GM12892 (cell line): ENCODE results near the gene COL23A1.

ENCODE experiments used
- DNase-seq: peaks from one replicate; pipeline ENCODE4 v3.0.0; 2011; ENCODE audit not compliant: insufficient read length
- FAIRE-seq: peaks from 2 replicates; lab custom pipeline; 2011; peaks lifted over from hg19 to GRCh38; lab: Jason Lieb, UNC
- POLR2A ChIP-seq: IDR thresholded peaks from 2 replicates; pipeline ENCODE4 v1.6.1; 2011; ENCODE audit warnings: low read depth, low read length, control low read depth
- POLR2AphosphoS5 ChIP-seq: IDR thresholded peaks from 2 replicates; pipeline ENCODE4 v1.6.1; 2011; ENCODE audit warnings: low read depth, low read length, control low read depth
- TAF1 ChIP-seq: IDR thresholded peaks from 2 replicates; pipeline ENCODE4 v1.6.1; 2011; ENCODE audit warnings: low read depth, mild to moderate bottlenecking, control low read depth, low read length, borderline replicate concordance

The COL23A1 gene

DNA sequence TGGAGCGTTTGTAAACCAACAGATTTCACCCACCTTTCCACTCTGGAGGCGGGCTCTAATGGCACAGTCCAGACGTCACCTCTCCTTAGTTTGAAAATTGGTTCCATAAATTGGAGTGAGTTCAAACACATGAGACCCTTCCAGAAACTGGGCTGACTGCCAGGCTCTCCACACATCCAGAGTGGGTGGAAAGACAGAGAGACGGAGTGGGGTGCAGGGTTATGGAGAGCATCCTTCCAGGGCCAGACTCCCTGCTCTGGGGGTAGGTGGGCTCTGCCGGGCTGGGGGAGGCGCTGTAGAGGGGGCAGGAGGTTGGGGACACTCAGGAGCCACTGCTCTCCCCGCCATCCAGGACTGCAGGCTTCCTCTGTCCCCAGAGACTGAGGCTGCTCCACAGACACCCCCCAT is 252.9 kb downstream of the COL23A1 start:
- no peak for TF ChIP-seq POLR2A
- TF ChIP-seq TAF1 = no peak
- TF ChIP-seq POLR2AphosphoS5 = no peak
- no peak for FAIRE-seq

DNA sequence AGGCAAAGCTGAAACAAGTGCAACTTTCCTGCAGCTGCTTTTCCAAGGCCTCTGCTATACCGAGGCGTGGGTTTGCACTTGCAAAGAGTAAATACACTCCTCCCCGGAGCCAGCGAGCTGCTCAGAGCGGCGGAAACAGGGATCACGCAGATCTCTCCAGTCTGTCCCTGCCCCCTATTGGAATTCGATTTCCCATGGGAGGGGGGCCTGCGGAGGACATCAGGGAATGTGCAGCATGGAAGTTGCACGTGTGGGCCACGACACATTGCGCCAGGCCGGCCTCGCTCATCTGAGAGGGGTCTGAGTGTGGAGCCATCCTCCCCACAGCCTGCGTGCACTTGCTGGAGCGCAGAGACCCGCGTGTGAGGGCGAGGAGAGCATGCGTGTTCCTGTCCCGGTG is 253.3 kb downstream of the COL23A1 start:
- FAIRE-seq = no peak
- no peak for TF ChIP-seq POLR2AphosphoS5
- TF ChIP-seq TAF1 = no peak
- no peak for TF ChIP-seq POLR2A

More for the DNA sequence above, 252.9 kb downstream of the COL23A1 start:
- no peak for DNase-seq

DNA sequence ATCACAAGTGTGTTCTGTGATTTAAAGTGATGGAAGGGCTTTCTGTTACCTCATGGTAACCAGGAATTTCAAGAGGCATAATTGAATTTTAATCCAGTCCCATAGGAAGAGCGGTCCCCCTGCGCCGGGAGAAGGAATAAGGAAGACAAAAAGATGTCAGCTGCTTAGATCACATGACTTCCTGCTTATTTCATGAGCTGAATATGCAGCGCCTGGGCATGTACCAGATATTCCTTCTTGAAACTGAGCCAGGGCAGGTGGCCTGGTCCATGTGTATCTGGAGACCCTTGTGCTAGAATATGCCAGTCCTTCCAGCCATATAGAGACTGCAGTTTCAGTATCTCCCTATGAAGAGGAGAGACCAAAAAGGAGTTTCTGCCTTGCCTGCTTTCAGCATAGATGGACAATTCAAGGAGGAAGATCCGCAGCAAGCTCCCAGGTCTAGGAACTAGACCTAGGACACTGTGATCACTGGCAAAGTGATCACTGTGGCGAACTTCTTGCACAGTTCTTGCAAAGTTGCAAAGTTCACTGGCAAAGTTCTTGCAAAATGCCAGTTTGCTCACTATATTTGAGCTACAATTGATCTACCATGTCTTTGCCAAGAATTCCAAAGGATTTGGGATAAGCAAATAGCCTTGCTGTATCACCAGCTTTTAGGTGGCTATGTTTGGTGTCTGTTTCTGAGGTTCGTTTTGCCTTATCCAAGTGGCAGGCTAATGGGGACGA is 254.7 kb downstream of the COL23A1 start:
- no peak for DNase-seq
- FAIRE-seq = no peak
- TF ChIP-seq POLR2A = no peak
- TF ChIP-seq POLR2AphosphoS5 = no peak
- TF ChIP-seq TAF1 = no peak

More for the DNA sequence above, 253.3 kb downstream of the COL23A1 start:
- DNase-seq = no peak

DNA sequence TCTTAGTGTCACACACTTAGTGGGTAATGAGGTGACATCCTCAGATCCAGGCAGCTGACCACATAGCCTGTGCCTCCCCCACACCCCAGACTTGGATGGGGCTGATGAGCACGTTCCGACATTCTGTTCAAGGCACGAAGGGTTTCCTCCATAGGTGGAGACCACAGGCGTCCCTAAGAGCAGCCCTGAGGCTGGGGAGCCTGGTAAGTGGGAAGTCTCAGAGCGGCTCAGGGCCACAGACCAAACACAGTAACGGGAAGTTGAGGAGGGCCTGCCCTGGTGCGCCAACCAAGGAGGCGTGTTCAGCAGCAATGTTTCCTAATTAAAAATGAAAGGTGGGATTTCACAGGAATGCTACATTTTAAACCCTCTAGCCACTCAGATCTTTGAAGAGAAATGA is 255.3 kb downstream of the COL23A1 start:
- no peak for DNase-seq
- FAIRE-seq = no peak
- TF ChIP-seq POLR2AphosphoS5 (no peak), TAF1 (no peak), POLR2A (no peak)

DNA sequence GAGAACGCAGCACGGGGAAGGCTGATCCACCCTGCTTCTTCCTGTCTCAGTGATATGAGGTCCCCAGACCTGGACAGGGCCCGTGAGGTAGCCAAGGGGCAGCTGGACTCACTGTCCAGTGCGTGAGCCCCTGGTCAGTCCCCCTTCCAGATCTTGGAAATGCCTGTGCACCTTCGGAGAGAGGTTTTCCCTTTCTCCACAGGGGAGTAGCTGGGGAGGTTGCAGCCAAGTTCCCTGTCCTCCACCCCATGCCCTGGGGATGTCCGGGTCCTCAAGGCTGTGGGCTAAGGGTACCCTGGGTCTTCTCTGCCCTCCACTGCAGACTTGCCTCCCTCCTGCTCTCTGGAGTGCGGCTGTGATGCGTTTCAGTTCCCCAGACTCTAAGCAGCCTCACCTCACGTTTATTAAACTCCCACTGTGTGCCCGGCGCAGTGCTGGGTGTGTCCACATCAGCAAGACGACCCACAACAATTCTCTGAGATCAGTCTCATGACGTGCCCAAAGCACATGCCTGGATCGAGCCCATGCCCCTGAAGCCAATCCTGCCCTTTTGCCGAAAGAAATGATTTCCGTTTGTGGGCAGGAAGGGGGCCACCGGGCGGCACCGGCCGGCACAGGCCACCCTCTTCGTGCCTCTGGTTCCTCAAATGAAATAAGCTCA is 256.2 kb downstream of the COL23A1 start:
- FAIRE-seq = no peak
- no peak for DNase-seq
- TF ChIP-seq TAF1 = no peak
- no peak for TF ChIP-seq POLR2AphosphoS5
- TF ChIP-seq POLR2A = no peak

DNA sequence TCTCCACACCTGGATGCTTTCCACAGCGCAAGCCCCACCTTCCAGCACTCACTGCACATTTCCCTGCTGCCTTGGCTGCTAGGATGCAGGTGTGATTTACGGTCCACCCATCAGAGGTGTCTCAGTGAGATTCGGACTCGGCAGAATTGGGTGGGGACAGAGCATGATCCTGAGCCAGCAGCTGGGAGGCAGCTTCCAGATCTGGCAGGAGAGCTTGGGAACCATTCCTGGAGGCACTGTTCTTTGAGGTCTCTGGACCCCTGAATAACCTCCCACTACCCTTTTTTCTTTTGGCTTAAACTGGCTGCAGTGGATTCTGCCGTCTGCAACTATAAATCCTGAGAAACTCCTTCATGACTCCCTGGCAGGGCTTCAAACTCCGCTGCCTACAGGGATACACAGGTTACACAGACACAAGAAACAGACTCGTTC is 258.0 kb downstream of the COL23A1 start:
- TF ChIP-seq POLR2A = no peak
- TF ChIP-seq TAF1 = no peak
- no peak for TF ChIP-seq POLR2AphosphoS5
- DNase-seq = no peak
- no peak for FAIRE-seq

DNA sequence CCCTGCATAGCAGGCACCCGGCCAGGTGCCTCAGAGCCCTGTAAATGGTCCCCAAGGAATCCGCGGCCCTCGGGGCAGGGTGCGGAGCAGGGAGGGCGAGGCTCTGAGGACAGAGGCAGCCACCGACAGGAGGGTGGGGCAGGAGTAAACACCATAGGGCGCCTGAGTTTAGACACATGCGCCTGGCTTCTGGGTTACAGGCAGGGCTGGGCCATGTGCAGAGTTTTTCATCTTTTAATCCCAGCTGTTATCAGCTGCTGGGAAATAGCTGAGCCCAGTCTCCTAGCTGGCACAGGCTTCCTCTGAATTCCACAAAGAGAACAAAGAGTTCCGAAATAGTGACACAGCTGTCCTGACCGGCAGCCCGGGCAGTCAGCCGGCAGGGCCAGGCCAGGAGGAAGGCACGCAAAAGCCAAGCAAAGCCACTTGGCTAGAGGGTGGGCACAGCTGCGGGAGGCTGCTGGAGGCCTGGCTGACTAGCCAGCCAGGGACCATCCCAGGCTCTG is 258.6 kb downstream of the COL23A1 start:
- TF ChIP-seq POLR2AphosphoS5 (no peak), TAF1 (no peak), POLR2A (no peak)
- FAIRE-seq (no peak), DNase-seq (no peak)

DNA sequence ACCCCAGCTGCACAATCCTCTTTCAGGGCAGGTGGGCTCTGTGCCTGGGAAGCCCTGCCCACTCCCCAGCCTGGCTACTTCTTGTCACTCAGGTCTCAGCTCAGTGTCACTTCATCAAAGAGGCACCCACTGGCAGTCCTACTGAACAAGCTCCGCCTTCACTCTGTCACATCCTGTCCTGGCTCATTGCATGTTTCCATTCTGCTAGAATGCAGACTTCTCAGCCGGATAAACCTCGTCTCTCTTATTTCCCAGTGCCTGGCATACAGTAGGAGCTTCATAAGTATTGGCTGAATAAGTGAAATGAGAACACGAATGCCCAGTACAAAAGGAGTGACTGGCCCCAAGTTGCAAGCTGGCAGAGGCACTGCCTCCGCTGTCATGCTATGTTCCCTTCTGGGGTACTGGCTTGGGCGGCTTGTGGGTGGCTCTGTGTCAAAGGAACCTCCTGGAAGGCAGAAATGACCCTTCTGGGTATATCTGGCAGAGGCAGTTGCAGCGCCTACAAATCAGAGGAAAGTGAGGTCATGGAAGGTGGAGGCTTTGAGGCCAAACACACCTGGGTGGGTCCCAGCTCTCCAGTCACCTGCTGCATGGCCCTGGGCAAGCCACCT is 259.3 kb downstream of the COL23A1 start:
- FAIRE-seq (no peak), DNase-seq (no peak)
- TF ChIP-seq POLR2A = no peak
- TF ChIP-seq TAF1 = no peak
- no peak for TF ChIP-seq POLR2AphosphoS5

DNA sequence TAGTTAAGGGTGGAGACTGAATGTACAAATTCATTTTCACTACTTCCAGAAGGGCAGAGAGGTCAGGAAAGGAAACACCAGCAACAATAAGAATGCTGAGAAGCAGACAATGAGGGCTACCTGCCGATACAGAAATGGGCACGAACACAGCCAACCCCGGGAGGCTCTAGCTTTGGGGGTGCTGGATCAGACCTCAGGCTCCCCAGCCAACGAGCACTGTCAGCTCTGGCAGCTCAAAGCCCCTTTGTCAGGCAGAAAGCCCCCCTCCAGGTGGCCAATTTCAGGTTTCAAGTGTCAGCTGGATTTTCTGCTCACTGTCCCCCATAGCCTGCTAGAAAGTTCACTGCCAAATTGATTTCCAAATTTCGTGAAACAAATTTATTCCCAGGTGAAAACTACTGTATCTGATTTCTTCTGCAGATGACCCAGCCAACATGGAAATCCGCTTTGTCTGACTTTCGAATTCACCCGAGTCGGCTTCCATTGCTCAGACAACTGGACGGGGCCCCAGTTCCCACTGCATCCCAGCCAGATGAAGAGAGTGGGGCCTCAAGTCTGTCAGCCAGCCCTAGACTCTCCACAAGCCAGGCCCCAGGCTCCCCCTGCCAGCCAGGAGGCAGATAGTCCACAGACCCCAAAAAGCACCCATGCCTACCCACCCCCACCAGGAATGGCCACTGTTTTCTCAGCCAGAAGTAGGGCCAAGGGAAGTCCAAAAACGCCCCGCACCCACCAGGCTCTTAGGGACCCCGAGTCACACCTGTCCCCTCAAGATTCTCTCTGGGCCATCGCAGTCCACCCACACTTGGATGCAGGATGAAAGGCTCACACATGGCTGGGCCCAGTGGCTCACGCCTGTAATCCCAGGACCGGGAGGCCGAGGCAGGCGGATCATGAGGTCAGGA is 261.1 kb downstream of the COL23A1 start:
- no peak for TF ChIP-seq TAF1
- TF ChIP-seq POLR2AphosphoS5 = no peak
- TF ChIP-seq POLR2A = no peak
- DNase-seq (no peak), FAIRE-seq (no peak)

DNA sequence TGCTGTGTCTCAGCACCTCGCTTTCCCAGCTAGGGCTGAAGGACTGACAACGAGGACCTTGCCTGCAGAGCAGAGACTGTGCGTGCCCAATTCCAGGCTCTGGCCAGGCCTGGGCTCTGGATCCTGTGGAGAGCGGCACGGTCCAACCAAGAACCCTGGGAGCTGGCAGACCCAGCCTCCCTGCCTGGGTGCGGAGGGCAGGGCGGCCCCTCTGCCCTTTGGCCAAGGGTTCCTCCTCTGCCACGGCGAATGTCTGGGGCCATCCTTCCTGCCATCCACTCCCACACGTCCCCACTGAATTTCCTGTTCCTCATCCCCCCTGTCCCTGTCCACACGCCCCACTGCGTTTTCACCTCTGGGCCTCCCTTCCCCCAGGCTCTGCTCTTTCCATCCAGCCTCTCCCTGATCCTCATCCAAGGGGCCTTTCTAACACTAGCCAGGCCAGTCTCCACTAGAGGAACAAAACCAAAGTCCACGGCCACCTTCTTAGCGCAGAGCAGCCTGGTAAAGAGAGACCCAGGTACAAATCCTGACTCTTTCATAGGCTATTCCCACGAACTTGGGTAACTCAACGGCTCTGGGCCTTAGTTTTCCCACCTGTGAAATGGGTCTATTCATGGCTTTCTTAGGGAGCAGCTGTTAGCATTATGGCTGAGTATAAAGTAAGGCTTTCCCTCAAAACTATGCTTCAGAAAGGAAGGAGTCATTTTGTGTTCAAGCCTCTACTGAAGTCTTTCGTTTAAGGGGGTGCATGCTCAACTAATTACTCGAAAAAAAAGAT is 262.1 kb downstream of the COL23A1 start:
- FAIRE-seq (no peak), DNase-seq (no peak)
- TF ChIP-seq TAF1 = no peak
- TF ChIP-seq POLR2AphosphoS5 = no peak
- no peak for TF ChIP-seq POLR2A
